SK-N-SH (cell line): ENCODE results near the gene IL17B. TPM values are rescaled to one million over a fixed set of nuclear protein-coding genes. Genes with fewer than 3 reads are reported as not detected.

ENCODE experiments used
- CTCF ChIA-PET: fragments of 300-600, 350-600 bp; formaldehyde crosslinking; extraction: SDS; loops from one replicate; lab custom pipeline; 2021; lab: Yijun Ruan, JAX
- POLR2A ChIA-PET: fragments of 350-600 bp; sonication (Branson Sonifier 250); formaldehyde crosslinking; extraction: SDS; loops from one replicate; lab custom pipeline; 2020; ENCODE audit warnings: antibody characterized with exemption, inconsistent platforms; lab: Yijun Ruan, JAX
- DNase-seq: peaks from one replicate; pipeline ENCODE4 v3.0.0; 2012
- H2AFZ ChIP-seq: fragments of 200-600 bp; sonication (generic); 2 replicates; pipeline ENCODE4 v1.8.1; 2016; ENCODE audit warnings: antibody characterized with exemption, mild to moderate bottlenecking, low read depth
- H3F3A ChIP-seq: fragments of 200-600 bp; sonication (generic); replicated peaks from 2 replicates; pipeline ENCODE3; 2016; ENCODE audit warnings: antibody characterized with exemption, mild to moderate bottlenecking; ENCODE audit not compliant: insufficient read depth
- H3K27ac ChIP-seq, 2 experiments: fragments of 200-500 bp in 1 of 2; fragments of 200-600 bp in 1 of 2; sonication (Bioruptor generic) in 1 of 2; sonication (generic), shearing (Covaris generic) in 1 of 2; 2 replicates each; pipeline versions ENCODE4 v1.5.1 to v1.6.1; 2014 to 2016; ENCODE audit warnings: low read depth in 2 of 2, inconsistent platforms in 1 of 2, low read length in 1 of 2, mild to moderate bottlenecking in 1 of 2, mixed read lengths in 1 of 2
- H3K27me3 ChIP-seq: fragments of 200-600 bp; sonication (generic), shearing (Covaris generic); 2 replicates; pipeline ENCODE4 v1.6.1; 2016; ENCODE audit warnings: mixed run types; ENCODE audit not compliant: insufficient read depth
- H3K36me3 ChIP-seq, 2 experiments: fragments of 200-500 bp in 1 of 2; fragments of 200-600 bp in 1 of 2; sonication (Bioruptor generic) in 1 of 2; sonication (generic) in 1 of 2; replicated peaks in 1 of 2; 2 replicates each; pipeline versions ENCODE3 to v1.5.1; 2014 to 2016; ENCODE audit warnings: low read length in 1 of 2, mild to moderate bottlenecking in 1 of 2; ENCODE audit not compliant: insufficient read depth in 2 of 2, control insufficient read depth in 1 of 2
- H3K4me1 ChIP-seq, 2 experiments: fragments of 200-500 bp in 1 of 2; fragments of 200-600 bp in 1 of 2; sonication (Bioruptor generic) in 1 of 2; sonication (generic), shearing (Covaris generic) in 1 of 2; 2 replicates each; pipeline versions ENCODE4 v1.5.1 to v1.6.1; 2014 to 2016; ENCODE audit warnings: low read depth in 1 of 2, low read length in 1 of 2, mixed run types in 1 of 2; ENCODE audit not compliant: insufficient read depth in 2 of 2, control insufficient read depth in 1 of 2
- H3K4me2 ChIP-seq: fragments of 200-600 bp; sonication (generic), shearing (Covaris generic); 2 replicates; pipeline ENCODE4 v1.6.1; 2017; ENCODE audit warnings: mixed run types
- H3K4me3 ChIP-seq, 2 experiments: fragments of 200-500 bp in 1 of 2; fragments of 200-600 bp in 1 of 2; sonication (Bioruptor generic) in 1 of 2; sonication (generic), shearing (Covaris generic) in 1 of 2; 2 replicates each; pipeline versions ENCODE4 v1.5.1 to v1.8.1; 2014 to 2016; ENCODE audit warnings: low read depth in 2 of 2, inconsistent platforms in 1 of 2, low read length in 1 of 2, mild to moderate bottlenecking in 1 of 2, mixed read lengths in 1 of 2, moderate library complexity in 1 of 2
- H3K79me2 ChIP-seq: fragments of 200-600 bp; sonication (generic); 2 replicates; pipeline ENCODE4 v1.8.1; 2017; ENCODE audit warnings: mild to moderate bottlenecking; ENCODE audit not compliant: insufficient read depth
- H3K9ac ChIP-seq: fragments of 200-600 bp; sonication (generic); 2 replicates; pipeline ENCODE4 v1.6.1; 2017; ENCODE audit warnings: mixed run types
- H3K9me2 ChIP-seq: fragments of 200-600 bp; sonication (generic); 2 replicates; pipeline ENCODE4 v1.6.1; 2017; ENCODE audit warnings: mixed run types
- H3K9me3 ChIP-seq: fragments of 200-600 bp; sonication (generic); 2 replicates; pipeline ENCODE4 v1.6.1; 2017; ENCODE audit warnings: mixed run types, mild to moderate bottlenecking, moderate library complexity
- H4K20me1 ChIP-seq: fragments of 200-600 bp; sonication (generic); 2 replicates; pipeline ENCODE4 v1.6.1; 2017; ENCODE audit warnings: mild to moderate bottlenecking, mixed run types; ENCODE audit not compliant: insufficient read depth
- CHD2 ChIP-seq: fragments of 150-350 bp; IDR thresholded peaks from 2 replicates; pipeline ENCODE4 v1.6.1; 2018; ENCODE audit warnings: low read length; ENCODE audit not compliant: partially characterized antibody
- ELF1 ChIP-seq: IDR thresholded peaks from 2 replicates; pipeline ENCODE4 v1.4.0; 2012
- EP300 ChIP-seq, 2 experiments: IDR thresholded peaks; 2 replicates each; pipeline versions ENCODE4 v1.4.0 to v1.6.1; 2012; ENCODE audit warnings: borderline replicate concordance in 1 of 2, low read depth in 1 of 2, low read length in 1 of 2
- EZH2phosphoT487 ChIP-seq: fragments of 200-600 bp; sonication (generic); IDR thresholded peaks from 2 replicates; pipeline ENCODE4 v1.6.1; 2017; ENCODE audit warnings: low read depth, mixed run types, mild to moderate bottlenecking, antibody characterized with exemption, moderate library complexity, borderline replicate concordance
- FOSL2 ChIP-seq: IDR thresholded peaks from 2 replicates; pipeline ENCODE4 v1.4.0; 2012; ENCODE audit warnings: low read depth, mild to moderate bottlenecking, moderate library complexity, borderline replicate concordance
- FOXJ3 ChIP-seq: sonication (generic); formaldehyde crosslinking; IDR thresholded peaks from 2 replicates; pipeline ENCODE4 v1.5.1; 2020; ENCODE audit warnings: mild to moderate bottlenecking, missing genetic modification reagents
- FOXM1 ChIP-seq: IDR thresholded peaks from 2 replicates; pipeline ENCODE4 v1.4.0; 2012; ENCODE audit warnings: low read depth, mild to moderate bottlenecking
- GABPA ChIP-seq: IDR thresholded peaks from 2 replicates; pipeline ENCODE4 v1.4.0; 2012; ENCODE audit warnings: low read depth, mild to moderate bottlenecking
- MXI1 ChIP-seq: IDR thresholded peaks from 2 replicates; pipeline ENCODE4 v1.6.1; 2012; ENCODE audit warnings: mild to moderate bottlenecking, low read depth, low read length, improper control_type of control experiment
- NFIC ChIP-seq: IDR thresholded peaks from 2 replicates; pipeline ENCODE4 v1.4.0; 2012; ENCODE audit warnings: borderline replicate concordance
- RAD21 ChIP-seq: IDR thresholded peaks from 2 replicates; pipeline ENCODE4 v1.6.1; 2012; ENCODE audit warnings: mild to moderate bottlenecking, low read length
- RFX5 ChIP-seq: IDR thresholded peaks from 2 replicates; pipeline ENCODE4 v1.6.1; 2012; ENCODE audit warnings: mild to moderate bottlenecking, improper control_type of control experiment, low read length
- TAF1 ChIP-seq: IDR thresholded peaks from 2 replicates; pipeline ENCODE4 v1.6.1; 2012; ENCODE audit warnings: low read depth, mild to moderate bottlenecking, low read length, moderate library complexity, borderline replicate concordance
- USF1 ChIP-seq: IDR thresholded peaks from 2 replicates; pipeline ENCODE4 v1.4.0; 2012; ENCODE audit warnings: low read depth, borderline replicate concordance
- ZBTB33 ChIP-seq: IDR thresholded peaks from 2 replicates; pipeline ENCODE4 v1.4.0; 2012; ENCODE audit warnings: low read depth, borderline replicate concordance
- WGBS: methylation state at CpG from one replicate; pipeline ENCODE4 v1.1.6; 2017; ENCODE audit warnings: low lambda C conversion rate; 5-methylcytosine and 5-hydroxymethylcytosine counted together
- polyA plus RNA-seq, 3 experiments: library from polyadenylated mRNA; depleted of rRNA; stranded (reverse); fragments of >200 nt; gene quantifications; 2 replicates each; pipeline ENCODE4 v1.2.3, GENCODE V29; 2012
- TF ChIP-seq, protein P1 (sequence below): IDR thresholded peaks from 2 replicates; pipeline ENCODE4; 2012
- TF ChIP-seq, protein P2 (sequence below): IDR thresholded peaks from 2 replicates; pipeline ENCODE4 v1.4.0; 2012; ENCODE audit warnings: low read depth

Gene IL17B
- polyA plus RNA-seq, 1 of the 3 experiments (the other 2 are of a cell fraction) = 0.16 TPM

DNA sequence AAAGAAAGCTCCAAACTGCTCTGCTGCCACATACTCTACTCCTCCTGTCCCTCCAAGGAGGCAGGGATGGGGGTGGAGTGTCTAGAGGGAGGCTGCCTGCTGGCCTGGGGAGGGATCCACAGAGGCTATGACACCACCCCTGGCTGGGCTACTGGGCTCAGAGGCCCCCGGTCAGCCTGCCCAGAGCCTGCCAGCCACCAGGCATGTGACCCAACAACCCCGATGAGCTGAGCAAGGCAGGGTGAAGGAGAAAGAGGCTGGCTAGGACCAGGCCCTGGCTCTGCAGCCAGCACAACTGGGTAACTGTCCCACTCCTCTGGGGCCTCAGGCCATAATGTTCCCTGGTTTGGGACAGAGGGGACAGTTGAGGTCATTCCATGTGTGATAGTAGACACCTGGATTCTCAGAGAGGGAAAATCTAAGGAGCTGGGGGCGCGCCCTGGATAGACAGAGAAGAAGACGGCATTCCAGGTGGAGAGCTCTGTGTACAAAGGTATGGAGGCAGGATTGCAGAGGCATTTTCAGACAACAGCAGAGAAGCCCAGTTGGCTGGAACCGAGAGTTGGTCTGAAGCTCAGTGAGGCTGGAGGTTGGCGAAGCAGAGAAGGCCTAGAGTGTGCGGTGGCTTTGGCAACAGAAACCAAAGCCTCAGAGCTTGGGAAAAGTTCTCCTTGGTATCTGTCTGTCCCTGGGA is 33.8 kb upstream of the IL17B start:
- Histone ChIP-seq H3K9ac (no peak overlapping the region), H3K9me2 (no peaks in the 10 kb centered on the region), H3K36me3 (peaks cover 0 to 28% of the 10 kb centered on the region in 2 experiments), H3K79me2 (peaks cover 97% of the 10 kb centered on the region), H3F3A (peaks cover 22% of the 10 kb centered on the region), H2AFZ (no peak overlapping the region), H3K4me3 (no peak overlapping the region), H3K4me2 (no peak overlapping the region), H4K20me1 (peaks cover 80% of the 10 kb centered on the region), H3K27ac (peak overlapping the region; percentile 12 to 65; a peak in 1 of 4 replicates), H3K27me3 (no peaks in the 10 kb centered on the region), H3K9me3 (no peaks in the 10 kb centered on the region), H3K4me1 (peaks cover 40 to 73% of the 10 kb centered on the region in 2 experiments)
- no peak for DNase-seq
- ChIA-PET POLR2A (interaction anchor here (0.6 to 2.4 kb wide), 5 partner anchors 9 to 55 kb away, joined by 3 to 9 read pairs (median 3); partner anchors contain the start of gene PCYOX1L), CTCF (interaction anchor here (0.9 to 52.5 kb wide), 4 partner anchors 19 to 152 kb away, joined by 3 to 1751 read pairs (median 12); partner anchors contain the start of genes IL17B and PCYOX1L)
- WGBS = 95% methylated on average over 6 of the region's 8 CpGs
- TF ChIP-seq FOXM1 = no peak
- TF ChIP-seq RFX5 = no peak
- TF ChIP-seq, protein P1, sequence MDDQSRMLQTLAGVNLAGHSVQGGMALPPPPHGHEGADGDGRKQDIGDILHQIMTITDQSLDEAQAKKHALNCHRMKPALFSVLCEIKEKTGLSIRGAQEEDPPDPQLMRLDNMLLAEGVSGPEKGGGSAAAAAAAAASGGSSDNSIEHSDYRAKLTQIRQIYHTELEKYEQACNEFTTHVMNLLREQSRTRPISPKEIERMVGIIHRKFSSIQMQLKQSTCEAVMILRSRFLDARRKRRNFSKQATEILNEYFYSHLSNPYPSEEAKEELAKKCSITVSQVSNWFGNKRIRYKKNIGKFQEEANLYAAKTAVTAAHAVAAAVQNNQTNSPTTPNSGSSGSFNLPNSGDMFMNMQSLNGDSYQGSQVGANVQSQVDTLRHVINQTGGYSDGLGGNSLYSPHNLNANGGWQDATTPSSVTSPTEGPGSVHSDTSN = no peak
- no peak for TF ChIP-seq EZH2phosphoT487
- TF ChIP-seq TAF1 = no peak
- no peak for TF ChIP-seq MXI1
- TF ChIP-seq ELF1 = no peak
- no peak for TF ChIP-seq RAD21
- TF ChIP-seq CHD2 = no peak
- TF ChIP-seq, protein P2, sequence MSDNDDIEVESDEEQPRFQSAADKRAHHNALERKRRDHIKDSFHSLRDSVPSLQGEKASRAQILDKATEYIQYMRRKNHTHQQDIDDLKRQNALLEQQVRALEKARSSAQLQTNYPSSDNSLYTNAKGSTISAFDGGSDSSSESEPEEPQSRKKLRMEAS = no peak
- TF ChIP-seq GABPA = no peak
- TF ChIP-seq NFIC = no peak
- TF ChIP-seq FOXJ3 (CRISPR knock-in tag) = no peak
- no peak for TF ChIP-seq FOSL2
- TF ChIP-seq ZBTB33 = no peak
- no peak for TF ChIP-seq EP300 (IDR thresholded peaks at IDR 0.05; ENCODE audit: borderline replicate concordance in 1 of 2, low read depth in 1 of 2, low read length in 1 of 2)
- TF ChIP-seq USF1 = no peak
